Measurements from ENCODE around the gene KRTAP2-3. TPM values are rescaled to one million over a fixed set of nuclear protein-coding genes. Genes with fewer than 3 reads are reported as not detected.
"Not testable (repeated sequence)": the region's sequence is repeated elsewhere in the genome, so short reads cannot be mapped to it uniquely, and the experiment has no call there.

Gene KRTAP2-3
- total RNA-seq, 1 donor, result not detected

DNA sequence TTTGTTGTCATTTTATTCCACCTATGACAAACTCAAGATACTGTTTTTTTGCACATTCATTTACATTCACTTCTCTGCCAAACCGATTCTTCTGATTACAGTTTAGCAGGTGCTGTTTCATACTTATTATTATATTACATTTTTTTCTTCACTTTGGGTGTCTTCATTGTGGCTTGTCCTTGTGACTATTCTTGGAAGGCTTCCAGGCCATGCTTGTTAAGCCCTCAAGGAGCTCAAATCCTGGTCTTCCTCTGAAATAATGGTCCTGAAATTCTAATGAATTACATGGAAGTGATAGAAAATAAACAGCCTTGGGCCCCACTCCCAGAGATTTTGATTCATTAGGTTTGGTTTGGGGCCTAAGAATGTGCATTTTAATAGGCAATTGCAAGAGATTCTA lies 4.4 kb upstream of the KRTAP2-3 start:
- peaks cover 46% of the 10 kb centered on the region for H3K4me1 ChIP-seq (ENCODE audit: insufficient read depth, low read length)
- no peak overlapping the region for H2AFZ ChIP-seq (ENCODE audit: low read length)
- H3K36me3 ChIP-seq (ENCODE audit: insufficient read depth, low read length), result no peaks in the 10 kb centered on the region
- no peak overlapping the region for H3K4me2 ChIP-seq (ENCODE audit: insufficient read depth, low read length)
- no peaks in the 10 kb centered on the region for H3K9me3 ChIP-seq (ENCODE audit: low read depth, low read length)
- no peak for DNase-seq (ENCODE audit: insufficient read length, low spot score, missing footprints)
- H4K20me1 ChIP-seq (ENCODE audit: insufficient read depth, low read length), result no peaks in the 10 kb centered on the region
- H3K27ac ChIP-seq (ENCODE audit: low read depth, low read length), result peak overlapping the region; percentile 91
- H3K4me3 ChIP-seq (ENCODE audit: insufficient read depth, low read length), result no peak overlapping the region
- H3K79me2 ChIP-seq (ENCODE audit: insufficient read depth, low read length), result no peaks in the 10 kb centered on the region
- TF ChIP-seq CTCF (IDR thresholded peaks at IDR 0.05; ENCODE audit: extremely low read depth, low read depth, low read length), result no peak
- H3K27me3 ChIP-seq (ENCODE audit: insufficient read depth, low read length), result no peaks in the 10 kb centered on the region

GRCh38 chr17:41063449-41063848 lies 3.5 kb upstream of the KRTAP2-3 start:
- H3K9me3 ChIP-seq (ENCODE audit: low read depth, low read length), result no peaks in the 10 kb centered on the region
- peak overlapping the region; percentile 91 for H3K27ac ChIP-seq (ENCODE audit: low read depth, low read length)
- H3K4me3 ChIP-seq (ENCODE audit: insufficient read depth, low read length), result no peak overlapping the region
- H3K27me3 ChIP-seq (ENCODE audit: insufficient read depth, low read length), result no peaks in the 10 kb centered on the region
- no peaks in the 10 kb centered on the region for H4K20me1 ChIP-seq (ENCODE audit: insufficient read depth, low read length)
- no peak overlapping the region for H2AFZ ChIP-seq (ENCODE audit: low read length)
- no peaks in the 10 kb centered on the region for H3K36me3 ChIP-seq (ENCODE audit: insufficient read depth, low read length)
- TF ChIP-seq CTCF (IDR thresholded peaks at IDR 0.05; ENCODE audit: extremely low read depth, low read depth, low read length), result no peak
- no peak overlapping the region for H3K4me2 ChIP-seq (ENCODE audit: insufficient read depth, low read length)
- H3K4me1 ChIP-seq (ENCODE audit: insufficient read depth, low read length), result peaks cover 54% of the 10 kb centered on the region
- no peaks in the 10 kb centered on the region for H3K79me2 ChIP-seq (ENCODE audit: insufficient read depth, low read length)
- DNase-seq (ENCODE audit: insufficient read length, low spot score, missing footprints), result no peak

- Histone ChIP-seq H3K27ac (ENCODE audit: low read depth, low read length) (peak overlapping the region; percentile 91), H3K4me3 (ENCODE audit: insufficient read depth, low read length) (no peak overlapping the region)
Observed at GRCh38 chr17:41061964-41062363, 2.0 kb upstream of the KRTAP2-3 start.

DNA sequence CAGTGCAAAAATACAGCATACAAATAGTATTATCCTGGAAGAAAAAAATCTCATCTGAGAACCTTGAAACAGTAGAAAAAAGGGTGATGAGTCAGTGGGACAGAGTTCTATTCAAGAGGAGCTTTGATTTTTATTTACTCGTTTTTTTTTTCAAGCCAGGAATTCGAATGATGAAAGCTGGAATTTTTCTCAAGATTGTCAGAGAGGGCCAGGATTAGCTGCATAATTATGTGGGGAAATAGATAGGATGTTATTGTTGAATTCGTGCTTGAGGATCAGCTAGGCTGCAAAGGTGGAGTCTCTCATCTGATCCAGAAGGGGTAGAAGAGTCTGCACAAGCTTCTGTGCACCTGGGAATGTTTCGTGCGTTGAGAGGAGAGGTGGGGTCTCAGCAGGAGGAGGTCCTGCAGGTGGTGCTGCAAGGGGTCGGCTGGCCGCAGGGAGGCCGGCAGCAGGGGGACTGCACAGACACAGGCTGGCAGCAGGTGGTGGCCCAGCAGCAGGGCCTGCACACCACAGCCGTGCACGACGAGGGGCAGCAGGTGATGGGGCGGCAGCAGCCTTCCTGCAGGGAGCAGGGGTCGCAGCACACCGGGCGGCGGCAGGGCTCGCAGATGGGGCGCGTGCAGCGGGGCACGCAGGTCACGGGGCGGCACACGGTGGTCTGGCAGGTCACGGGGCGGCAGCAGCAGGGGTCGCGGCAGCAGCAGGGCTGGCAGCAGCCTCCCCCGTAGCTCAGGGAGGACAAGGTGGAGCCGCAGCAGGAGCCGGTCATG lies 450 bp downstream of the KRTAP2-3 start:
- H3K9me3 ChIP-seq (ENCODE audit: low read depth, low read length); H4K20me1 ChIP-seq (ENCODE audit: insufficient read depth, low read length); H2AFZ ChIP-seq (ENCODE audit: low read length); H3K79me2 ChIP-seq (ENCODE audit: insufficient read depth, low read length); H3K27me3 ChIP-seq (ENCODE audit: insufficient read depth, low read length); H3K4me3 ChIP-seq (ENCODE audit: insufficient read depth, low read length); H3K36me3 ChIP-seq (ENCODE audit: insufficient read depth, low read length): not testable (repeated sequence)
- Histone ChIP-seq H3K4me2 (ENCODE audit: insufficient read depth, low read length) (peak overlapping the region; percentile 50), H3K27ac (ENCODE audit: low read depth, low read length) (peak overlapping the region; percentile 94), H3K4me1 (ENCODE audit: insufficient read depth, low read length) (peaks cover 53% of the 10 kb centered on the region)
- peak; percentile 94 for DNase-seq (ENCODE audit: insufficient read length, low spot score, missing footprints)

More at GRCh38 chr17:41061964-41062363, 2.0 kb upstream of the KRTAP2-3 start:
- Histone ChIP-seq H3K9me3 (ENCODE audit: low read depth, low read length) (peaks cover 2% of the 10 kb centered on the region), H3K36me3 (ENCODE audit: insufficient read depth, low read length) (no peaks in the 10 kb centered on the region), H3K27me3 (ENCODE audit: insufficient read depth, low read length) (no peaks in the 10 kb centered on the region), H3K4me1 (ENCODE audit: insufficient read depth, low read length) (peaks cover 58% of the 10 kb centered on the region), H3K79me2 (ENCODE audit: insufficient read depth, low read length) (no peaks in the 10 kb centered on the region), H4K20me1 (ENCODE audit: insufficient read depth, low read length) (no peaks in the 10 kb centered on the region), H3K4me2 (ENCODE audit: insufficient read depth, low read length) (peak overlapping the region; percentile 1), H2AFZ (ENCODE audit: low read length) (no peak overlapping the region)
- TF ChIP-seq CTCF (IDR thresholded peaks at IDR 0.05; ENCODE audit: extremely low read depth, low read depth, low read length), result peak; percentile 25
- DNase-seq (ENCODE audit: insufficient read length, low spot score, missing footprints), result peak; percentile 93

Data from osteoblast (primary cell).